GM18526 (cell line): ENCODE results near the gene BAHCC1.

ENCODE experiments used
- POLR2A ChIP-seq: IDR thresholded peaks from 3 replicates; pipeline ENCODE4 v1.6.1; 2011; ENCODE audit not compliant: insufficient read length; ENCODE audit errors: extremely low read depth

BAHCC1 gene

GRCh38 chr17:81390029-81390872, 5.0 kb upstream of the BAHCC1 start:
- no peak for TF ChIP-seq POLR2A

GRCh38 chr17:81390873-81391255, 4.4 kb upstream of the BAHCC1 start:
- TF ChIP-seq POLR2A = no peak

- no peak for TF ChIP-seq POLR2A
These were observed 3.8 kb upstream of the BAHCC1 start for GRCh38 chr17:81391293-81391935.

- TF ChIP-seq POLR2A = no peak
These were observed 3.0 kb upstream of the BAHCC1 start for GRCh38 chr17:81391936-81392908.

GRCh38 chr17:81392909-81393654, 2.2 kb upstream of the BAHCC1 start:
- no peak for TF ChIP-seq POLR2A

- no peak for TF ChIP-seq POLR2A
These were observed 1.4 kb upstream of the BAHCC1 start for GRCh38 chr17:81393684-81394376.

GRCh38 chr17:81394377-81394920, 808 bp upstream of the BAHCC1 start:
- no peak for TF ChIP-seq POLR2A

- no peak for TF ChIP-seq POLR2A
These were observed 482 bp downstream of the BAHCC1 start for GRCh38 chr17:81395600-81396277.

GRCh38 chr17:81396278-81396721, 1.0 kb downstream of the BAHCC1 start:
- no peak for TF ChIP-seq POLR2A

GRCh38 chr17:81396722-81397313, 1.6 kb downstream of the BAHCC1 start:
- TF ChIP-seq POLR2A = no peak

- no peak for TF ChIP-seq POLR2A
These were observed 2.3 kb downstream of the BAHCC1 start for GRCh38 chr17:81397314-81398175.

GRCh38 chr17:81398176-81398831, 3.0 kb downstream of the BAHCC1 start:
- TF ChIP-seq POLR2A = no peak
